Rectal smooth muscle tissue (tissue), 1 donor: ENCODE data around the gene CLDN4.

Source experiments
- H3K27ac ChIP-seq: one replicate; pipeline ENCODE4 v1.7.0; 2013; ENCODE audit warnings: low read depth, low read length, inconsistent platforms
- H3K27me3 ChIP-seq: one replicate; pipeline ENCODE4 v1.7.0; 2013; ENCODE audit warnings: low read length; ENCODE audit not compliant: control insufficient read depth, insufficient read depth
- H3K36me3 ChIP-seq: one replicate; pipeline ENCODE4 v1.7.0; 2013; ENCODE audit warnings: low read length; ENCODE audit not compliant: control insufficient read depth, insufficient read depth
- H3K4me1 ChIP-seq: one replicate; pipeline ENCODE4 v1.7.0; 2013; ENCODE audit warnings: low read length; ENCODE audit not compliant: control insufficient read depth, insufficient read depth
- H3K4me3 ChIP-seq: one replicate; pipeline ENCODE4 v1.7.0; 2013; ENCODE audit warnings: low read length
- H3K9ac ChIP-seq: one replicate; pipeline ENCODE4 v1.7.0; 2013; ENCODE audit warnings: low read length

CLDN4 gene

DNA sequence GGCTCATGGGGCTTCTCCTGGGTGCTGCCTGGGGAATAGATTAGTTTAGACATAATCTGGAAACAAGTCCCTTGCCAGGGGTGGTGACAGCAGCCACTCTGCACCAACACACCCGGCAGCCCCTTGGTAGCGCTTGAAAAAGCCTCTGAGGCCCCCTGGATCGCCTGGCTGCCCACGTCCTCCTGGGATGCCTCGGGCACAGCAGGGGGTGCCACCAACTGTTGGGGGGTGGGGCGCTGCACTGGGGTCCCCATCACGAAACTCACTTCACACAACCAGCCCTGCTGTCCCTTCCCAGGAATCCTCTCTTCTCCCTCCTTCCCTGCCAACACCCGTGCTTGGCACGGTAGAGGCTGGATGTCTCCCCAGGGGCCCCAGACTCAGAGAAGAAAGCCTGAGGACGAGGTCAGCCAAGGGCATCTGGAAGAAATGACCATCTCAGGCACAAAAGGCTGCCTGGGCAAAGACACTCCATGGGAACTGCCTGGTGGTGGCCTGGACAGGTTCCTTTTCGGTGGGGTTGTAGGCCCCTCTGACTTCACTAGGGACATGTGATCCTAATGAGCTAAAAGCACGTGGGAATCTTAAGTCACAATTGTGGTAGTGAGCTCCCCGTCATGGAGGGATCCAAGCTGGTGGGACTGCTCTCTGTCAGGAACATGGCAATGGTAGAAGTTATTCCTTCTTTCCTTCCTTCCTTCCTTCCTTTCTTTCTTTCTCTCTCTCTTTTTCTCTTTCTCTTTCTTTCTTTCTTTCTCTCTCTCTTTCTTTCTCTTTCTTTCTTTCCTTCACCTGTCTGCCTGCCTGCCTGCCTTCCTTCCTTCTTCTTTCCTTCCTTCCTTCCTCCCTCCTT is 41.5 kb downstream of the CLDN4 start:
- Histone ChIP-seq H3K27ac (no peak overlapping the region), H3K9ac (no peak overlapping the region), H3K36me3 (no peaks in the 10 kb centered on the region), H3K4me1 (peaks cover 10% of the 10 kb centered on the region), H3K4me3 (no peak overlapping the region), H3K27me3 (no peaks in the 10 kb centered on the region)

DNA sequence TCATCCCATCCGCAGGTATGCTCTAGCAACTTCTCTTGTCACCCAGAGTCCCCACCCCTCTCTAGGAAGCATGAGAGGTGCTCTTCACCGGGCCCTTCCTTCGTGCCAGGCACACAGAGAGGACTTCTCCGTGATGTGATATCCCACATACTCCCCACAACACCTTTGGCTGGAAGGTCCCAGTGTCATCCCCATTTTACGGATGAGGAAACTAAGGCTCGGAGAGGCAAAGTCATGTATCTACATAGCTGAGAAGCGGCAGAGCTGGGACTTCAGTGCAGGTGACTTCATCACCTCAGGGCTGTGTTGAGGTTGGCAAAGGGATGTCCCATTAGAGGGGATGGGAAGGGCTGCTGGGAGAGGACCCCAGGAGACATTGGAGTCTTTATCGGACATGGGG is 45.6 kb downstream of the CLDN4 start:
- Histone ChIP-seq H3K27me3 (no peaks in the 10 kb centered on the region), H3K27ac (no peak overlapping the region), H3K9ac (no peak overlapping the region), H3K36me3 (no peaks in the 10 kb centered on the region), H3K4me1 (no peaks in the 10 kb centered on the region), H3K4me3 (no peak overlapping the region)

DNA sequence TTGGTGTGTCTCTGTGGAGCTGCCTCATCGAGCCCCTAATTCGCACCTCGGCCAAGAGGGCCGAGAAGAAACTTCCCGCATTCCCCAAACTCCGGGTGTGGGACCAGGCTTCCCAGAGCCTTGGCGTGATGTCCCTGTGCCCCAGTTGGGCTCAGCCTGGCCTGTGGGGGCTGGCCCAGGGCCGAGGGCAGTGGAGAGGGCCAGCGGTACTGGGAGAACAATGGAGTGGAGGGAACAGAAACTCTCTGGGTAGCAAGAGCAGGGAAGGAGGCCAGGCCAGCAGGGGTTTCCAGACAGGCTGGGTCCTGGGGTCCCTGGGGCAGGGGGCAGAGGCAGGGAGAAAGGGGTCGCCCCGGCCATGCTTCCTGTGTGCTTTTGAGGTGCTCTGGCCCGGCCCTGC is 46.2 kb downstream of the CLDN4 start:
- Histone ChIP-seq H3K4me1 (no peaks in the 10 kb centered on the region), H3K27ac (no peak overlapping the region), H3K36me3 (no peaks in the 10 kb centered on the region), H3K27me3 (peaks cover 2% of the 10 kb centered on the region), H3K9ac (no peak overlapping the region), H3K4me3 (no peak overlapping the region)

DNA sequence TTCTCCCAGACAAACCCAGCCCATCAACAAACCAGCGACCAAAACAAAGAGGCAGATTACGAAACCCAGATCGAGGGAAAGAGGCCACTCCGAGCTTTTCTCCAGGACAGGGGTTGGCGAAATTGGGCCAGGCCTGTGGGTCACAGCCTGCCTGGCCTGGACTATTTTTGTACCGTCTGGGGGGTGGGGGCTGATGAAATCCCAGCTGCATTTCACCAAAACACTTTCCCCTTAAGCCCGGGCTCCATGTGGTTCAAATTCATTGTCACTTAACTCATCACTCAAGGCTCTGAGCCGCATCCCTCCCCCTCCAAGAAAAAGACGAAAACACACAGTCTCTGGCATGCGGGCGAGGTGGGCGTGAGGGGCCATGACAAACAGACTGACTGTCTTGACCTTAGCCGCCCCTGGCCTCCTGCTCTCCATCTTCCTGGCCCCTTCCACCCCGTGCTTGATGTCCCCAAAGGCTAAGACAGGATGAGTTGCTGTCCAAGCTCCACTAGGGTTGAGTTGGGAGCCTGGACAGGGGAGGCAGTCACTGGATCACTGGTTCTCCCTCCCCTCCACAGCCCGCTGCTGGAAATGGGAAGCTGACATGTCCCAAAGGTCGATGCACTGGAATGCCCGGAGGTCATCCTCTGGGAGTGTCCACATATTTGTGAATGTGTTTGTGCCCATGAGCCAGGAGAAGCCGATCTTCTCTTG is 49.3 kb downstream of the CLDN4 start:
- no peak overlapping the region for H3K9ac ChIP-seq
- H3K36me3 ChIP-seq = no peaks in the 10 kb centered on the region
- no peaks in the 10 kb centered on the region for H3K4me1 ChIP-seq
- no peak overlapping the region for H3K4me3 ChIP-seq
- no peak overlapping the region for H3K27ac ChIP-seq
- peaks cover 2% of the 10 kb centered on the region for H3K27me3 ChIP-seq

DNA sequence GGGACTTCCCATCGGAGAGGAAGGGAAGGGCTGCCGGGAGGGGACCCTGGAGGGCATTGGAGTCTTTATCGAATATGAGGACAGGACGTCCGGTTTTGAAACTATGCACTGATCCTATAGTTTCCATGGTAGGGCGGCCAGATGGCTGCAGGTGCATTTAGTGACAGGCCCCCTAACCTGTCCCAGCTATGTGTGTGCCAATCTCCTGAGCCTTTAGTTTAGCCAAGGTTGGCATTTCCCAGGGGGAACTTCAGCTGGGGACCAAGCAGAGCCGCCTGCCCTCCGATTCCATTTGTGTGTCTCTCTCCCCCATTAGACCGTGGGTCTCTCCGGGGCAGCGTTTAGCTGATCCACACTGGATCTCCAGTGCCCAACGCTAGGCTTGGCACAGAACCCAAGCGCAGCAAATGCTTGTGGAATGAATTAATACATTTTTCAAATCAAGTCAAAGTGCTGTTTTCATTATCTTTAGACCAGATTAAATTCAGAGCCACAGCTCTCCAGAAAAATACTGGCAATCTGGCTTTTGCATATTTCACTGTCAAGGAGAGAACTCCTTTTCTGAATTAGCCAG is 50.0 kb downstream of the CLDN4 start:
- H3K36me3 ChIP-seq = no peaks in the 10 kb centered on the region
- no peak overlapping the region for H3K4me3 ChIP-seq
- peaks cover 2% of the 10 kb centered on the region for H3K27me3 ChIP-seq
- H3K9ac ChIP-seq = no peak overlapping the region
- no peak overlapping the region for H3K27ac ChIP-seq
- H3K4me1 ChIP-seq = peaks cover under 1% of the 10 kb centered on the region

DNA sequence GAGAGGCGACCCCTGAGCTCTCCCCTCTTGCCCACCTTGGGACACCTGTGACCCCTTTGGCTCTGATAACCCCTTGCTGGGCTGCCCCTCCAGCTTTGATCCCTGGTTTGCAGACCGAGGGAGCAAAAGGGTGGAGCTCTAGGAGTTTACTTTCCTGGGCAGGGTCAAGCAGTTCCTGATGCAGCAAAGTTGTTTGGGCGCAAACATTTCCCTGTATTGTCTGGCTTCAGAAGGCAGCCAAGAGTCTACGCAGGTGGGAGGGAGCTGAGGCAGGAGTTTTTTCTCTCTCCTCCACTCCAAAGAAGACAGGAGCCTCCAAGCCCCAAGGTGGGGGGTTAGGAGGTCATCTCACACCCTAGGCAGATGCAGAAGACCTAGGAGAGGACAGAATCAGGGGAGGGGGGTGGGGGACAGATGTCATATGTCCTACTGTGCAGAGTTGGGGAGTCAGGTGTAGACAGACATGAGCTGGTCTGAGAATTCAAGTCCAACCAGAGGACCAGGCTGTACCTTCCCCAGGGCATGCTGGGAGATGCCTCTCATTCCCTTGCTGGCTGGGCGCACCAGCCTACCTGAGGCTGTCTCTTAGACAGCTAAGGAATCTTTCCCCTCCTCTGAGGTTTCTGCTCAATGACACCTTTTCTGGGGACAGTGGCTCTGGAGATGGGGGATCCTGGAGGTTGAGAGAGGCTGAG is 50.7 kb downstream of the CLDN4 start:
- Histone ChIP-seq H3K4me1 (peaks cover 7% of the 10 kb centered on the region), H3K9ac (no peak overlapping the region), H3K27me3 (peaks cover 2% of the 10 kb centered on the region), H3K36me3 (no peaks in the 10 kb centered on the region), H3K4me3 (no peak overlapping the region), H3K27ac (no peak overlapping the region)

DNA sequence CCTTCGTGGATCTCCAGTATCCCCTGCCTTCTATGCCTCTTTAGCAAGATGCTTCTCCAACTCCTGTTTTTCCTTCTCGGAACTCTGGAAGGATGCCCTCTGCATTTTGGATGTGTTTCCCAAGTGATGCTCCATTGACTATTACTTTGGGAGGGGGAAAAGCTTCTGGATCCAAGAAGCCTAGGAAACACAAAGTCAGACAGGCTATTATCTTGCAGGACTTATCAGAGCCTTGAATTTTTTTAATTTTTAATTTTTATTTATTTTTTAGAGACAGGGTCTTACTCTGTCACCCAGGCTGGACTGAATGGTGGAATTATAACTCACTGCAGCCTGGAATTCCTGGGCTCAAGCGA is 51.2 kb downstream of the CLDN4 start:
- no peaks in the 10 kb centered on the region for H3K36me3 ChIP-seq
- H3K4me1 ChIP-seq = peaks cover 12% of the 10 kb centered on the region
- H3K4me3 ChIP-seq = no peak overlapping the region
- no peak overlapping the region for H3K9ac ChIP-seq
- no peak overlapping the region for H3K27ac ChIP-seq
- H3K27me3 ChIP-seq = peaks cover 2% of the 10 kb centered on the region
